Prostate gland (tissue), 2 donors: Measurements from ENCODE around the gene PALM3.
A peak's percentile ranks its signal among the peaks of the same experiment; 100 is the strongest.

Source experiments
- CTCF ChIP-seq, 4 experiments: fragments of 200-600 bp in 2 of 4; fragments of 450-650 bp in 2 of 4; sonication (generic) in 2 of 4; IDR thresholded peaks; 1 replicate in 3 of 4; 2 replicates in 1 of 4; pipeline ENCODE4 v1.5.1; 2016 to 2019; ENCODE audit warnings: antibody characterized with exemption in 4 of 4, mild to moderate bottlenecking in 2 of 4, moderate library complexity in 2 of 4
- POLR2A ChIP-seq: fragments of 450-650 bp; IDR thresholded peaks from one replicate; pipeline ENCODE4 v1.6.1; 2016; ENCODE audit warnings: antibody characterized with exemption, mild to moderate bottlenecking
- POLR2AphosphoS5 ChIP-seq: sonication (generic); formaldehyde crosslinking; IDR thresholded peaks from one replicate; pipeline ENCODE4 v1.6.1; 2017; ENCODE audit warnings: antibody characterized with exemption

DNA sequence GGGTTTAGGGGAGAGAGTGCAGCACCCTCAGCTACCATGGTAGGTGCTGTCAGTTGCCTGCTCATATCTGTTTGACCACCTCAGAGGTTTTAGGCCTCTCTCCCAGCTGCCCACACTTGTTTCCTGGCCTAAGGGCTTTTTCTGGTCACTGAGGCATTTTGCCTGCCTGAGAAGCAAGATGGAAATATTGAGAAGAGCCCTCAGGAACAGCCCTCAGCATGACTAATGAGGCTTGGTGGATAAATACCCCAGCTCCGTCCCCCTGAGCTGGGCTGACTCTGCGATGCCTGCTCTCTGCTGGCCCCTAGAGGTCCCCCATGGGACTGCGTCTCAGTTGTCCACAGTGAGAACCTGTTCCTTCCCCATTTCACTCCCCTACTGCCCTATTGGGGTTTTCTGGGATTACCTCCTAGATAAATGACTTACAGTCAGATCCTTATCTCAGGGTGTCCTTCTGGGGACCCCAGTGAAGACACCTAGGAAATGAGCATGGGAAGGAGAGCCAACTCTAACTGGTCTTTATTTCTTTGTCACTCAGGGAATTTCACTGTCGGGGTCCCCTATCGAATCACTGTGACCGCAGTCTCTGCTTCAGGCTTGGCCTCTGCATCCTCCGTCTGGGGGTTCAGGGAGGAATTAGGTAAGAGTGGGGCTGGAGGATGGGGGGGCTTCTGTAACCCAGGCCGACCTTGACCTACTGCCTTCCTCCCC lies 13.3 kb downstream of the PALM3 start:
- TF ChIP-seq CTCF (IDR thresholded peaks at IDR 0.05) (peak; percentile 29 to 59 (median 48)), POLR2AphosphoS5 (no peak), POLR2A (no peak)
